ENCODE results near the gene TTBK1.

DNA sequence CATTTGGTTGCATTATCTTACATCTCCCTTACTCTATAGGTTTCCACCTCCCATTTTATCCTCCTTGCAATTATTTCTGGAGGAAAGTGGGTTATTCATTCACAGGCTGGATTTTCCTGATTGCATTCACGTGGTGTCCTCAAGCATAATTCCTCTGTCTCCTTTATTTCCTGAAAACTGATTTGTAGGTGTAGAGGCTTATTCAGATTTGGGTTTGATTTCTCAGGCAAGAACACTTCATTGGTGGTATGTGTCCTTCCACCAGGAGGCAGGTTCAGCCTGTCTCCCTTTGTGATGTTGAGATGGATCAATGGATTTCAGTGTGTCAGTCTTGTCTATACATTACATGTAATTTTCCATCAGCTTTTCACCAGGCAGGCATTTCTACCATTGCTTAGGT is 31.3 kb upstream of the TTBK1 start:
- TF ChIP-seq, protein P1, sequence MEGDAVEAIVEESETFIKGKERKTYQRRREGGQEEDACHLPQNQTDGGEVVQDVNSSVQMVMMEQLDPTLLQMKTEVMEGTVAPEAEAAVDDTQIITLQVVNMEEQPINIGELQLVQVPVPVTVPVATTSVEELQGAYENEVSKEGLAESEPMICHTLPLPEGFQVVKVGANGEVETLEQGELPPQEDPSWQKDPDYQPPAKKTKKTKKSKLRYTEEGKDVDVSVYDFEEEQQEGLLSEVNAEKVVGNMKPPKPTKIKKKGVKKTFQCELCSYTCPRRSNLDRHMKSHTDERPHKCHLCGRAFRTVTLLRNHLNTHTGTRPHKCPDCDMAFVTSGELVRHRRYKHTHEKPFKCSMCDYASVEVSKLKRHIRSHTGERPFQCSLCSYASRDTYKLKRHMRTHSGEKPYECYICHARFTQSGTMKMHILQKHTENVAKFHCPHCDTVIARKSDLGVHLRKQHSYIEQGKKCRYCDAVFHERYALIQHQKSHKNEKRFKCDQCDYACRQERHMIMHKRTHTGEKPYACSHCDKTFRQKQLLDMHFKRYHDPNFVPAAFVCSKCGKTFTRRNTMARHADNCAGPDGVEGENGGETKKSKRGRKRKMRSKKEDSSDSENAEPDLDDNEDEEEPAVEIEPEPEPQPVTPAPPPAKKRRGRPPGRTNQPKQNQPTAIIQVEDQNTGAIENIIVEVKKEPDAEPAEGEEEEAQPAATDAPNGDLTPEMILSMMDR (IDR thresholded peaks at IDR 0.05): no peak
- no peak for TF ChIP-seq POLR2A (IDR thresholded peaks at IDR 0.05)

All from body of pancreas (tissue), 4 donors.